Heart left ventricle (tissue), 16 donors: ENCODE data around the gene ODAD3. TPM values are rescaled to one million over a fixed set of nuclear protein-coding genes. Genes with fewer than 3 reads are reported as not detected.
"Not testable (repeated sequence)": the region's sequence is repeated elsewhere in the genome, so short reads cannot be mapped to it uniquely, and the experiment has no call there.

ENCODE experiments used
- ATAC-seq, 4 donors: fragments of 200-7000 bp; cut with Tn5 transposase; one replicate each; pipeline ENCODE4 v1.9.1; 2020 to 2022; ENCODE audit warnings: moderate library complexity in 4 of 4, mild to moderate bottlenecking in 3 of 4, moderate number of reproducible peaks in 1 of 4
- DNase-seq, 5 donors: peaks; one replicate each; pipeline ENCODE4 v3.0.0-alpha.2; 2020
- H3K27ac ChIP-seq, 12 donors: fragments of 200-600 bp; sonication (generic) in 4 of 12; one replicate each; pipeline versions ENCODE4 v1.5.0 to v1.8.0; 2016 to 2022; ENCODE audit warnings: mild to moderate bottlenecking in 2 of 12
- H3K27me3 ChIP-seq, 9 donors: fragments of 200-600 bp; sonication (generic) in 2 of 9; one replicate each; pipeline versions ENCODE4 v1.5.1 to v1.8.0; 2016 to 2022; ENCODE audit warnings: mild to moderate bottlenecking in 3 of 9
- H3K36me3 ChIP-seq, 9 donors: fragments of 200-600 bp; sonication (generic) in 2 of 9; one replicate each; pipeline versions ENCODE4 v1.5.0 to v1.8.0; 2018 to 2022; ENCODE audit warnings: mild to moderate bottlenecking in 2 of 9
- H3K4me1 ChIP-seq, 12 donors: fragments of 200-600 bp; sonication (generic) in 4 of 12; one replicate each; pipeline versions ENCODE4 v1.5.0 to v1.8.0; 2016 to 2022; ENCODE audit warnings: mild to moderate bottlenecking in 3 of 12
- H3K4me3 ChIP-seq, 12 donors: fragments of 200-600 bp; sonication (generic) in 4 of 12; one replicate each; pipeline versions ENCODE4 v1.5.0 to v1.8.0; 2017 to 2022; ENCODE audit warnings: mild to moderate bottlenecking in 9 of 12, moderate library complexity in 4 of 12
- H3K9me3 ChIP-seq, 12 donors: fragments of 200-600 bp; sonication (generic) in 4 of 12; one replicate each; pipeline versions ENCODE4 v1.5.0 to v1.8.0; 2016 to 2022; ENCODE audit warnings: mild to moderate bottlenecking in 1 of 12
- POLR2A ChIP-seq, 2 donors: fragments of 450-650 bp; IDR thresholded peaks; one replicate each; pipeline ENCODE4 v1.6.1; 2017; ENCODE audit warnings: antibody characterized with exemption in 2 of 2, mild to moderate bottlenecking in 2 of 2, moderate library complexity in 2 of 2
- WGBS, 4 donors: extraction: QIAGEN DNeasy Blood & Tissue Kit in 2 of 4; methylation state at CpG; one replicate each; pipeline versions ENCODE4 v1.1.5 to v1.1.7; 2013 to 2018; 5-methylcytosine and 5-hydroxymethylcytosine counted together
- intact Hi-C, 10 donors: fragments of 100-400 bp; cut with DNase I; formaldehyde crosslinking; loops; one replicate each; pipeline versions ENCODE4 v1.11.1 to v1.14.2; 2022
- polyA plus RNA-seq, 2 donors: library from polyadenylated mRNA; stranded (reverse); fragments of 200-250 nt; gene quantifications; one replicate each; pipeline ENCODE4 v1.2.3, GENCODE V29; 2013
- total RNA-seq, 9 donors: library from RNA; depleted of rRNA in 2 of 9; stranded (reverse); fragments of >200 nt in 2 of 9; fragmentation: NEBNext Ultra II Directional in 3 of 9; extraction: Animal tissue kit (Norgen Biotek cat#: 25700) in 3 of 9; gene quantifications; one replicate each; pipeline versions ENCODE4 v1.1.0 to v1.2.4, GENCODE V29; 2016 to 2023
- TF ChIP-seq, protein P1 (sequence below), 12 donors: fragments of 200-600 bp; sonication (generic) in 4 of 12; IDR thresholded peaks; one replicate each; pipeline versions ENCODE4 v1.5.0 to v1.8.0; 2018 to 2022; ENCODE audit warnings: antibody characterized with exemption in 12 of 12, mild to moderate bottlenecking in 5 of 12
- donor health status: ischemic (EF 13 %, LVEDD 7.1; RV severe dilation, severe dysfunction).
- donor health status: healthy with polysubstance abuse.
- donor health status: DM: no; HTN: yes; CAD: no.
- donor health status: DM: no; HTN: no; CAD: no.
- donor health status: ischemic (EF 25% LVEDD 6.9; RV normal size, moderate dysfunction).
- donor health status: ischemic (EF 25% LVEDD 5.7; RV mildly dilated, moderate dysfunction).
- donor health status: healthy.
- donor health status: DM: yes; HTN: yes; CAD: no.
- donor health status: ischemic (EF 35%, LVEDD 5.7; RV mildly dilated, moderate dysfunction).
- donor health status: nonischemic (EF 11% LVEDD 7.7; RV severe dilation, severe dysfunction).
- donor health status: DM: yes; HTN: yes; CAD: no.
- donor health status: PGD.
- donor health status: ischemic (EF 29% LVEDD 5.4; RV normal size, mild dysfunction).
- donor health status: nonischemic (EF 23%, LVEDD 6.1; RV moderate dilation, normal function).

ODAD3 gene
- total and polyA plus RNA-seq, 11 donors, result 0.18 to 0.84 (median 0.32) TPM; not detected in 2

- WGBS, 4 donors, result 82 to 89% (median 85%) methylated on average over 2 of the region's 2 CpGs
- DNase-seq, result no peak
- Histone ChIP-seq H3K27me3 (peaks cover 0 to 39% (median 22%) of the 10 kb centered on the region in 9 donors), H3K36me3 (peaks cover 0 to 5% (median 0%) of the 10 kb centered on the region in 9 donors), H3K9me3 (no peaks in the 10 kb centered on the region), H3K27ac (no peak overlapping the region), H3K4me1 (peaks cover 0 to 14% (median 4%) of the 10 kb centered on the region in 12 donors), H3K4me3 (no peak overlapping the region)
- TF ChIP-seq POLR2A (IDR thresholded peaks at IDR 0.05), result no peak
- TF ChIP-seq, protein P1, sequence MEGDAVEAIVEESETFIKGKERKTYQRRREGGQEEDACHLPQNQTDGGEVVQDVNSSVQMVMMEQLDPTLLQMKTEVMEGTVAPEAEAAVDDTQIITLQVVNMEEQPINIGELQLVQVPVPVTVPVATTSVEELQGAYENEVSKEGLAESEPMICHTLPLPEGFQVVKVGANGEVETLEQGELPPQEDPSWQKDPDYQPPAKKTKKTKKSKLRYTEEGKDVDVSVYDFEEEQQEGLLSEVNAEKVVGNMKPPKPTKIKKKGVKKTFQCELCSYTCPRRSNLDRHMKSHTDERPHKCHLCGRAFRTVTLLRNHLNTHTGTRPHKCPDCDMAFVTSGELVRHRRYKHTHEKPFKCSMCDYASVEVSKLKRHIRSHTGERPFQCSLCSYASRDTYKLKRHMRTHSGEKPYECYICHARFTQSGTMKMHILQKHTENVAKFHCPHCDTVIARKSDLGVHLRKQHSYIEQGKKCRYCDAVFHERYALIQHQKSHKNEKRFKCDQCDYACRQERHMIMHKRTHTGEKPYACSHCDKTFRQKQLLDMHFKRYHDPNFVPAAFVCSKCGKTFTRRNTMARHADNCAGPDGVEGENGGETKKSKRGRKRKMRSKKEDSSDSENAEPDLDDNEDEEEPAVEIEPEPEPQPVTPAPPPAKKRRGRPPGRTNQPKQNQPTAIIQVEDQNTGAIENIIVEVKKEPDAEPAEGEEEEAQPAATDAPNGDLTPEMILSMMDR (IDR thresholded peaks at IDR 0.05), result no peak
- ATAC-seq, result no peak
- intact Hi-C loops, result no loop called here
These were observed 20.4 kb downstream of the ODAD3 start for GRCh38 chr19:11414544-11414943.

DNA sequence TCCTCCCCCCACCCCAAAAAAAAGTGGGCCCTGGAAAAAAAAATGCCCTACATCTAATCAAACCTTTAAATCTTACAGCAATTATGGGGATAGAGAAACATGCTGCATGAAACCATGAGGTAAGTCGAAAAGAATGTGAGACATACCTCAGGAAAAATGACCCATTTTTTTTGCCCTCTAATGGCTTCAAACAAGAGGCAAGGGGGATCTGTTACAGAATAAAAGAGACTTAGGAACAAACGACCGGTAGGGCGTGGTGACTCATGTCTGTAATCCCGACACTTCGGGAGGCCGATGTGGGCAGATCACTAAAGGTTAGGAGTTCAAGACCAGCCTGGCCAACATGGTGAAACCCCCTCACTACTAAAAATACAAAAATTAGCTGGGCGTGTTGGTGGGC, 24.2 kb downstream of the ODAD3 start:
- WGBS, 4 donors, result 68 to 78% (median 70%) methylated on average over 8 of the region's 8 CpGs
- H3K27ac ChIP-seq, result no peak overlapping the region
- ATAC-seq (no peak), DNase-seq (no peak)
- H3K36me3 ChIP-seq, result peaks cover 0 to 5% (median 0%) of the 10 kb centered on the region in 9 donors
- H3K4me3 ChIP-seq, result no peak overlapping the region
- intact Hi-C loops, result no loop called here
- H3K9me3 ChIP-seq, result no peaks in the 10 kb centered on the region
- no peak for TF ChIP-seq POLR2A (IDR thresholded peaks at IDR 0.05)
- TF ChIP-seq, protein P1 (IDR thresholded peaks at IDR 0.05), result no peak
- peaks cover 0 to 9% (median 0%) of the 10 kb centered on the region in 12 donors for H3K4me1 ChIP-seq
- peaks cover 0 to 17% (median 0%) of the 10 kb centered on the region in 9 donors for H3K27me3 ChIP-seq

GRCh38 chr19:11408591-11408990, 26.3 kb downstream of the ODAD3 start:
- Histone ChIP-seq H3K4me1 (peaks cover 0 to 9% (median 0%) of the 10 kb centered on the region in 12 donors), H3K4me3 (no peak overlapping the region), H3K27ac (no peak overlapping the region), H3K36me3 (peaks cover 0 to 5% (median 0%) of the 10 kb centered on the region in 9 donors), H3K27me3 (peaks cover 0 to 10% (median 0%) of the 10 kb centered on the region in 9 donors), H3K9me3 (no peaks in the 10 kb centered on the region)
- TF ChIP-seq POLR2A (IDR thresholded peaks at IDR 0.05), result no peak
- TF ChIP-seq, protein P1 (IDR thresholded peaks at IDR 0.05), result no peak
- WGBS, 4 donors, result 85 to 90% (median 88%) methylated on average over 4 of the region's 4 CpGs
- ATAC-seq (no peak), DNase-seq (no peak)
- intact Hi-C loops, result no loop called here

- H3K9me3 ChIP-seq, DNase-seq, H3K4me1 ChIP-seq, H3K27ac ChIP-seq, H3K27me3 ChIP-seq, H3K4me3 ChIP-seq, intact Hi-C loops, ATAC-seq, H3K36me3 ChIP-seq: not testable (repeated sequence)
- 76 to 81% (median 77%) methylated on average over 11 to 12 of the region's 12 CpGs for WGBS, 4 donors
These were observed 28.2 kb downstream of the ODAD3 start for GRCh38 chr19:11406703-11407236.
